Muscle layer of colon (tissue), 2 donors: ENCODE data around the gene CDH5.

Experiments used
- H3K27ac ChIP-seq: one replicate; pipeline ENCODE4 v1.7.0; 2013; ENCODE audit warnings: low read depth, mild to moderate bottlenecking, low read length, moderate library complexity
- H3K27me3 ChIP-seq, 2 donors: one replicate each; pipeline ENCODE4 v1.7.0; 2013; ENCODE audit warnings: low read length in 2 of 2, mild to moderate bottlenecking in 2 of 2; ENCODE audit not compliant: insufficient read depth in 2 of 2, control insufficient read depth in 1 of 2
- H3K36me3 ChIP-seq: one replicate; pipeline ENCODE4 v1.7.0; 2013; ENCODE audit warnings: mild to moderate bottlenecking, low read length; ENCODE audit not compliant: insufficient read depth
- H3K4me1 ChIP-seq: one replicate; pipeline ENCODE4 v1.7.0; 2013; ENCODE audit warnings: mild to moderate bottlenecking, low read length; ENCODE audit not compliant: insufficient read depth
- H3K4me3 ChIP-seq, 2 donors: one replicate each; pipeline ENCODE4 v1.7.0; 2013; ENCODE audit warnings: low read length in 2 of 2, low read depth in 1 of 2, mild to moderate bottlenecking in 1 of 2, moderate library complexity in 1 of 2
- H3K9ac ChIP-seq: one replicate; pipeline ENCODE4 v1.7.0; 2013; ENCODE audit warnings: low read length
- H3K9me3 ChIP-seq: one replicate; pipeline ENCODE4 v1.7.0; 2013; ENCODE audit warnings: mild to moderate bottlenecking, low read length
- donor health status: abdominal sarcoma.
- donor health status: Adenocarcinoma of cecum.

Gene CDH5

GRCh38 chr16:66387817-66388332 lies 21.4 kb downstream of the CDH5 start:
- Histone ChIP-seq H3K27me3 (no peaks in the 10 kb centered on the region), H3K4me1 (no peaks in the 10 kb centered on the region), H3K4me3 (no peak overlapping the region), H3K9ac (no peak overlapping the region), H3K9me3 (no peaks in the 10 kb centered on the region), H3K36me3 (no peaks in the 10 kb centered on the region), H3K27ac (no peak overlapping the region)

GRCh38 chr16:66388350-66389139 lies 22.1 kb downstream of the CDH5 start:
- H3K9me3 ChIP-seq, result no peaks in the 10 kb centered on the region
- no peaks in the 10 kb centered on the region for H3K4me1 ChIP-seq
- H3K36me3 ChIP-seq, result no peaks in the 10 kb centered on the region
- no peaks in the 10 kb centered on the region for H3K27me3 ChIP-seq
- no peak overlapping the region for H3K4me3 ChIP-seq
- H3K9ac ChIP-seq, result no peak overlapping the region
- H3K27ac ChIP-seq, result no peak overlapping the region

GRCh38 chr16:66389256-66390176 lies 23.0 kb downstream of the CDH5 start:
- no peak overlapping the region for H3K4me3 ChIP-seq
- H3K27ac ChIP-seq, result no peak overlapping the region
- H3K27me3 ChIP-seq, result no peaks in the 10 kb centered on the region
- H3K4me1 ChIP-seq, result no peaks in the 10 kb centered on the region
- no peak overlapping the region for H3K9ac ChIP-seq
- no peaks in the 10 kb centered on the region for H3K9me3 ChIP-seq
- no peaks in the 10 kb centered on the region for H3K36me3 ChIP-seq

GRCh38 chr16:66390346-66391108 lies 24.0 kb downstream of the CDH5 start:
- no peaks in the 10 kb centered on the region for H3K36me3 ChIP-seq
- H3K9me3 ChIP-seq, result no peaks in the 10 kb centered on the region
- no peaks in the 10 kb centered on the region for H3K27me3 ChIP-seq
- H3K4me3 ChIP-seq, result no peak overlapping the region
- H3K27ac ChIP-seq, result no peak overlapping the region
- H3K9ac ChIP-seq, result no peak overlapping the region
- no peaks in the 10 kb centered on the region for H3K4me1 ChIP-seq

GRCh38 chr16:66391726-66392670 lies 25.5 kb downstream of the CDH5 start:
- Histone ChIP-seq H3K9ac (no peak overlapping the region), H3K4me3 (no peak overlapping the region), H3K27me3 (no peaks in the 10 kb centered on the region), H3K9me3 (no peaks in the 10 kb centered on the region), H3K36me3 (no peaks in the 10 kb centered on the region), H3K27ac (no peak overlapping the region), H3K4me1 (no peaks in the 10 kb centered on the region)

- H3K27me3 ChIP-seq, result no peaks in the 10 kb centered on the region
- H3K9me3 ChIP-seq, result no peaks in the 10 kb centered on the region
- no peaks in the 10 kb centered on the region for H3K36me3 ChIP-seq
- no peak overlapping the region for H3K4me3 ChIP-seq
- H3K27ac ChIP-seq, result no peak overlapping the region
- H3K4me1 ChIP-seq, result no peaks in the 10 kb centered on the region
- H3K9ac ChIP-seq, result no peak overlapping the region
These were observed 29.5 kb downstream of the CDH5 start for GRCh38 chr16:66395806-66396555.

- no peaks in the 10 kb centered on the region for H3K9me3 ChIP-seq
- H3K27me3 ChIP-seq, result no peaks in the 10 kb centered on the region
- H3K4me3 ChIP-seq, result no peak overlapping the region
- no peaks in the 10 kb centered on the region for H3K4me1 ChIP-seq
- no peak overlapping the region for H3K9ac ChIP-seq
- H3K27ac ChIP-seq, result no peak overlapping the region
- H3K36me3 ChIP-seq, result no peaks in the 10 kb centered on the region
These were observed 31.4 kb downstream of the CDH5 start for GRCh38 chr16:66397736-66398433.

GRCh38 chr16:66399031-66399430 lies 32.5 kb downstream of the CDH5 start:
- Histone ChIP-seq H3K27me3 (no peaks in the 10 kb centered on the region), H3K9ac (no peak overlapping the region), H3K4me1 (no peaks in the 10 kb centered on the region), H3K9me3 (no peaks in the 10 kb centered on the region), H3K4me3 (no peak overlapping the region), H3K27ac (no peak overlapping the region), H3K36me3 (no peaks in the 10 kb centered on the region)

- H3K27me3 ChIP-seq, result no peaks in the 10 kb centered on the region
- H3K4me1 ChIP-seq, result no peaks in the 10 kb centered on the region
- H3K4me3 ChIP-seq, result no peak overlapping the region
- H3K36me3 ChIP-seq, result no peaks in the 10 kb centered on the region
- no peak overlapping the region for H3K27ac ChIP-seq
- no peak overlapping the region for H3K9ac ChIP-seq
- no peaks in the 10 kb centered on the region for H3K9me3 ChIP-seq
These were observed 33.4 kb downstream of the CDH5 start for GRCh38 chr16:66399930-66400329.
